ENCODE measurements around the gene PRAC1.

The PRAC1 gene

GRCh38 chr17:48740537-48740936 is 18.2 kb upstream of the PRAC1 start:
- no peak overlapping the region for H2AFZ ChIP-seq (ENCODE audit: low read depth, low read length)

GRCh38 chr17:48738803-48739526 is 16.6 kb upstream of the PRAC1 start:
- H3K27me3 ChIP-seq (ENCODE audit: insufficient read depth, low read length, poor library complexity): peaks cover 48% of the 10 kb centered on the region
- H2AFZ ChIP-seq (ENCODE audit: low read depth, low read length): no peak overlapping the region
- H3K4me3 ChIP-seq (ENCODE audit: low read depth in 1 of 2, low read length in 2 of 2): no peak overlapping the region
- no peaks in the 10 kb centered on the region for H3K79me2 ChIP-seq (ENCODE audit: insufficient read depth, low read length)
- no peak for DNase-seq
- ATAC-seq (ENCODE audit: insufficient read depth, low read depth): no peak
- no peaks in the 10 kb centered on the region for H4K20me1 ChIP-seq (ENCODE audit: insufficient read depth, low read length)
- no peaks in the 10 kb centered on the region for H3K9me3 ChIP-seq (ENCODE audit: insufficient read depth, low read length, severe bottlenecking)
- no peak overlapping the region for H3K9ac ChIP-seq (ENCODE audit: low read depth, low read length)
- H3K4me1 ChIP-seq (ENCODE audit: insufficient read depth, low read length): no peaks in the 10 kb centered on the region
- H3K4me2 ChIP-seq (ENCODE audit: insufficient read depth, low read length): no peak overlapping the region
- TF ChIP-seq CTCF (IDR thresholded peaks at IDR 0.05; ENCODE audit: borderline replicate concordance, extremely low read depth, low read length, poor library complexity, severe bottlenecking) (no peak), EZH2 (IDR thresholded peaks at IDR 0.05; ENCODE audit: borderline replicate concordance, low read depth, low read length, severe bottlenecking) (no peak)
- no peaks in the 10 kb centered on the region for H3K36me3 ChIP-seq (ENCODE audit: insufficient read depth, low read length)
- H3K27ac ChIP-seq (ENCODE audit: low read length): no peak overlapping the region

More at GRCh38 chr17:48740537-48740936, 18.2 kb upstream of the PRAC1 start:
- no peak overlapping the region for H3K4me2 ChIP-seq (ENCODE audit: insufficient read depth, low read length)
- H3K9me3 ChIP-seq (ENCODE audit: insufficient read depth, low read length, severe bottlenecking): no peaks in the 10 kb centered on the region
- DNase-seq (no peak), ATAC-seq (ENCODE audit: insufficient read depth, low read depth) (no peak)
- no peak for TF ChIP-seq EZH2 (IDR thresholded peaks at IDR 0.05; ENCODE audit: borderline replicate concordance, low read depth, low read length, severe bottlenecking)
- TF ChIP-seq CTCF (IDR thresholded peaks at IDR 0.05; ENCODE audit: borderline replicate concordance, extremely low read depth, low read length, poor library complexity, severe bottlenecking): no peak
- no peaks in the 10 kb centered on the region for H3K4me1 ChIP-seq (ENCODE audit: insufficient read depth, low read length)
- no peaks in the 10 kb centered on the region for H4K20me1 ChIP-seq (ENCODE audit: insufficient read depth, low read length)
- no peaks in the 10 kb centered on the region for H3K36me3 ChIP-seq (ENCODE audit: insufficient read depth, low read length)
- H3K4me3 ChIP-seq (ENCODE audit: low read depth in 1 of 2, low read length in 2 of 2): no peak overlapping the region
- H3K9ac ChIP-seq (ENCODE audit: low read depth, low read length): no peak overlapping the region
- H3K79me2 ChIP-seq (ENCODE audit: insufficient read depth, low read length): no peaks in the 10 kb centered on the region
- no peak overlapping the region for H3K27ac ChIP-seq (ENCODE audit: low read length)
- peaks cover 49% of the 10 kb centered on the region for H3K27me3 ChIP-seq (ENCODE audit: insufficient read depth, low read length, poor library complexity)

- no peak for TF ChIP-seq EZH2 (IDR thresholded peaks at IDR 0.05; ENCODE audit: borderline replicate concordance, low read depth, low read length, severe bottlenecking)
- Histone ChIP-seq H3K9ac (ENCODE audit: low read depth, low read length) (no peak overlapping the region), H3K27me3 (ENCODE audit: insufficient read depth, low read length, poor library complexity) (peaks cover 44% of the 10 kb centered on the region), H3K36me3 (ENCODE audit: insufficient read depth, low read length) (no peaks in the 10 kb centered on the region), H3K27ac (ENCODE audit: low read length) (no peak overlapping the region), H3K4me2 (ENCODE audit: insufficient read depth, low read length) (no peak overlapping the region), H3K4me3 (ENCODE audit: low read depth in 1 of 2, low read length in 2 of 2) (no peak overlapping the region), H4K20me1 (ENCODE audit: insufficient read depth, low read length) (no peaks in the 10 kb centered on the region), H2AFZ (ENCODE audit: low read depth, low read length) (no peak overlapping the region), H3K79me2 (ENCODE audit: insufficient read depth, low read length) (no peaks in the 10 kb centered on the region), H3K4me1 (ENCODE audit: insufficient read depth, low read length) (no peaks in the 10 kb centered on the region), H3K9me3 (ENCODE audit: insufficient read depth, low read length, severe bottlenecking) (no peaks in the 10 kb centered on the region)
- ATAC-seq (ENCODE audit: insufficient read depth, low read depth) (no peak), DNase-seq (no peak)
Measured at GRCh38 chr17:48738424-48738802, 16.1 kb upstream of the PRAC1 start.

GRCh38 chr17:48737330-48738043 is 15.2 kb upstream of the PRAC1 start:
- TF ChIP-seq EZH2 (IDR thresholded peaks at IDR 0.05; ENCODE audit: borderline replicate concordance, low read depth, low read length, severe bottlenecking): no peak
- TF ChIP-seq CTCF (IDR thresholded peaks at IDR 0.05; ENCODE audit: borderline replicate concordance, extremely low read depth, low read length, poor library complexity, severe bottlenecking): no peak

More at GRCh38 chr17:48737330-48738043, 15.2 kb upstream of the PRAC1 start:
- H4K20me1 ChIP-seq (ENCODE audit: insufficient read depth, low read length): no peaks in the 10 kb centered on the region
- H3K36me3 ChIP-seq (ENCODE audit: insufficient read depth, low read length): no peaks in the 10 kb centered on the region
- no peaks in the 10 kb centered on the region for H3K9me3 ChIP-seq (ENCODE audit: insufficient read depth, low read length, severe bottlenecking)
- ATAC-seq (ENCODE audit: insufficient read depth, low read depth) (no peak), DNase-seq (no peak)
- no peak overlapping the region for H3K27ac ChIP-seq (ENCODE audit: low read length)
- no peak overlapping the region for H2AFZ ChIP-seq (ENCODE audit: low read depth, low read length)
- H3K4me3 ChIP-seq (ENCODE audit: low read depth in 1 of 2, low read length in 2 of 2): no peak overlapping the region
- no peak overlapping the region for H3K9ac ChIP-seq (ENCODE audit: low read depth, low read length)
- peaks cover 45% of the 10 kb centered on the region for H3K27me3 ChIP-seq (ENCODE audit: insufficient read depth, low read length, poor library complexity)
- no peaks in the 10 kb centered on the region for H3K79me2 ChIP-seq (ENCODE audit: insufficient read depth, low read length)
- no peaks in the 10 kb centered on the region for H3K4me1 ChIP-seq (ENCODE audit: insufficient read depth, low read length)
- no peak overlapping the region for H3K4me2 ChIP-seq (ENCODE audit: insufficient read depth, low read length)
